B cell (primary cell): ENCODE results near the gene IPCEF1.

Source experiments
- EZH2 ChIP-seq: IDR thresholded peaks from 2 replicates; pipeline ENCODE4 v1.6.1; 2012; ENCODE audit warnings: borderline replicate concordance, low read depth, mild to moderate bottlenecking, moderate library complexity, low read length; ENCODE audit not compliant: insufficient read depth, poor library complexity, severe bottlenecking
- TF ChIP-seq, protein P1 (sequence below): fragments of 200-600 bp; IDR thresholded peaks from one replicate; pipeline ENCODE4 v1.8.0; 2022; ENCODE audit warnings: antibody characterized with exemption, mild to moderate bottlenecking

DNA sequence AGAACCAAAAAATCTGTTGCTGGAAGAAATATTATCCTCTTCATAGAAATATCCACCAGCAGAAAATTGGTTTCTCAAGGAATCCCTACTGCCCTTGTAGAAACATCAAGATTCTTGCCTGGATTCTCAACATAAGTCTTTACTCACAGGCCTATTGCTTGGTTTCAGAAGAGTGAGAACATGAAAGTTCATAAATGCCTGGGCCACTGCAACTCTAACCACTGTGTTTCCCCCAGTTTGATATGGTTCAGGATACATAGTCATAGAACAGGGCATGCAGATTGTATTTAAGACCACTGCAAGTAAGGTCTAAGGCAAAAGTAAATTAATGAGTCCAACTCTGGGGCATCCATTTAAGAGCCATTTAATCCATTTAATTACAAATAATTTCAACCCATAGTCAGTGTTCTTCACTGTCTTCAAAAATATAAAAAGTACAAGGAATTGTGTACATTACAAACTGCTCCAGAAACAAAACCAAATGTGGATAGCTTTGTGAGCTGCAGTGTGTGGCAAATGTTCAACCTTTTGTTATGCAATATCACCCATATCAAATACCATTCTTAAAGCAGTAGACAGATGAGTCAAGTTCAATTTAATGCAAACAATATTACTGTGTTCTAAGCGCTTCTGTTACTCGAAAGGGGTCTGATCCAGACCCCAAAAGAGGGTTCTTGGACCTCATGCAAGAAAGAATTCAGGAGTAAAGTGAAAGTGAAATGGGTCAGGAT is 234.2 kb downstream of the IPCEF1 start:
- TF ChIP-seq, protein P1, sequence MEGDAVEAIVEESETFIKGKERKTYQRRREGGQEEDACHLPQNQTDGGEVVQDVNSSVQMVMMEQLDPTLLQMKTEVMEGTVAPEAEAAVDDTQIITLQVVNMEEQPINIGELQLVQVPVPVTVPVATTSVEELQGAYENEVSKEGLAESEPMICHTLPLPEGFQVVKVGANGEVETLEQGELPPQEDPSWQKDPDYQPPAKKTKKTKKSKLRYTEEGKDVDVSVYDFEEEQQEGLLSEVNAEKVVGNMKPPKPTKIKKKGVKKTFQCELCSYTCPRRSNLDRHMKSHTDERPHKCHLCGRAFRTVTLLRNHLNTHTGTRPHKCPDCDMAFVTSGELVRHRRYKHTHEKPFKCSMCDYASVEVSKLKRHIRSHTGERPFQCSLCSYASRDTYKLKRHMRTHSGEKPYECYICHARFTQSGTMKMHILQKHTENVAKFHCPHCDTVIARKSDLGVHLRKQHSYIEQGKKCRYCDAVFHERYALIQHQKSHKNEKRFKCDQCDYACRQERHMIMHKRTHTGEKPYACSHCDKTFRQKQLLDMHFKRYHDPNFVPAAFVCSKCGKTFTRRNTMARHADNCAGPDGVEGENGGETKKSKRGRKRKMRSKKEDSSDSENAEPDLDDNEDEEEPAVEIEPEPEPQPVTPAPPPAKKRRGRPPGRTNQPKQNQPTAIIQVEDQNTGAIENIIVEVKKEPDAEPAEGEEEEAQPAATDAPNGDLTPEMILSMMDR, result no peak
- TF ChIP-seq EZH2, result no peak
